Muscle layer of duodenum (tissue), 2 donors: ENCODE results near the gene SGF29.
A peak's percentile ranks its signal among the peaks of the same experiment; 100 is the strongest.
"Not testable (repeated sequence)": the region's sequence is repeated elsewhere in the genome, so short reads cannot be mapped to it uniquely, and the experiment has no call there.

Experiments
- H3K27ac ChIP-seq: one replicate; pipeline ENCODE4 v1.7.0; 2013; ENCODE audit warnings: mild to moderate bottlenecking, low read length
- H3K27me3 ChIP-seq: one replicate; pipeline ENCODE4 v1.7.0; 2013; ENCODE audit warnings: low read depth, mild to moderate bottlenecking, control low read depth, low read length
- H3K36me3 ChIP-seq, 2 donors: one replicate each; pipeline ENCODE4 v1.7.0; 2013; ENCODE audit warnings: low read length in 2 of 2, control low read depth in 1 of 2, mild to moderate bottlenecking in 1 of 2; ENCODE audit not compliant: insufficient read depth in 2 of 2, control insufficient read depth in 1 of 2
- H3K4me1 ChIP-seq, 2 donors: one replicate each; pipeline ENCODE4 v1.7.0; 2013; ENCODE audit warnings: low read length in 2 of 2, mild to moderate bottlenecking in 2 of 2, control low read depth in 1 of 2, moderate library complexity in 1 of 2; ENCODE audit not compliant: insufficient read depth in 2 of 2, control insufficient read depth in 1 of 2
- H3K4me3 ChIP-seq, 2 donors: one replicate each; pipeline ENCODE4 v1.7.0; 2013; ENCODE audit warnings: low read length in 2 of 2, low read depth in 1 of 2, mild to moderate bottlenecking in 1 of 2
- H3K9me3 ChIP-seq, 2 donors: one replicate each; pipeline ENCODE4 v1.7.0; 2013; ENCODE audit warnings: low read length in 2 of 2, control low read depth in 1 of 2, mild to moderate bottlenecking in 1 of 2; ENCODE audit not compliant: control insufficient read depth in 1 of 2
- donor health status: healthy.

The SGF29 gene

DNA sequence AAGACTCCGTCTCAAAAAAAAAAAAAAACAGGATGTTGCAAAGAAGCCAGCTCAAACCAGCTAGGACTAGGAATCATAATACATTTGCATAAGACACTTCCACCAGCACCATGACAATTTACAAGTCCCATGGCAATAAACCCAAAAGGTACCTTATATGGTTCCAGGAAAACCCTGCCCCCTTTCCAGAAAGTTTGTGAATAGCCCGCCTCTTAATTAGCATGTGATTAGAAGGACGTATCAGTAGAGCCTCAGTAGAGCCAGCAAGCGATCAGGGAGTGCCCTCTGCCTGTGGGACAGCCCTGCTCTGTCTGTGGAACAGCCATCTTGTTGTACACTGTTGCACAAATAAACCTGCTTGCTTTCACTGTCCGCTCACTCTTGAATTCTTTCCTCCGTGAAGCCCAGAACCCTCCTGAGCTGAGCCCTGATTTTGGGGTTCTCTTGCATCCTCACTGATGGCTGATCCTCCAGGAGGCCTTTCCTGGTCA is 29.0 kb upstream of the SGF29 start:
- Histone ChIP-seq H3K9me3 (no peaks in the 10 kb centered on the region), H3K36me3 (no peaks in the 10 kb centered on the region), H3K27me3 (no peaks in the 10 kb centered on the region), H3K4me1 (peaks cover 4 to 5% of the 10 kb centered on the region in 2 donors), H3K27ac (no peak overlapping the region), H3K4me3 (no peak overlapping the region)

DNA sequence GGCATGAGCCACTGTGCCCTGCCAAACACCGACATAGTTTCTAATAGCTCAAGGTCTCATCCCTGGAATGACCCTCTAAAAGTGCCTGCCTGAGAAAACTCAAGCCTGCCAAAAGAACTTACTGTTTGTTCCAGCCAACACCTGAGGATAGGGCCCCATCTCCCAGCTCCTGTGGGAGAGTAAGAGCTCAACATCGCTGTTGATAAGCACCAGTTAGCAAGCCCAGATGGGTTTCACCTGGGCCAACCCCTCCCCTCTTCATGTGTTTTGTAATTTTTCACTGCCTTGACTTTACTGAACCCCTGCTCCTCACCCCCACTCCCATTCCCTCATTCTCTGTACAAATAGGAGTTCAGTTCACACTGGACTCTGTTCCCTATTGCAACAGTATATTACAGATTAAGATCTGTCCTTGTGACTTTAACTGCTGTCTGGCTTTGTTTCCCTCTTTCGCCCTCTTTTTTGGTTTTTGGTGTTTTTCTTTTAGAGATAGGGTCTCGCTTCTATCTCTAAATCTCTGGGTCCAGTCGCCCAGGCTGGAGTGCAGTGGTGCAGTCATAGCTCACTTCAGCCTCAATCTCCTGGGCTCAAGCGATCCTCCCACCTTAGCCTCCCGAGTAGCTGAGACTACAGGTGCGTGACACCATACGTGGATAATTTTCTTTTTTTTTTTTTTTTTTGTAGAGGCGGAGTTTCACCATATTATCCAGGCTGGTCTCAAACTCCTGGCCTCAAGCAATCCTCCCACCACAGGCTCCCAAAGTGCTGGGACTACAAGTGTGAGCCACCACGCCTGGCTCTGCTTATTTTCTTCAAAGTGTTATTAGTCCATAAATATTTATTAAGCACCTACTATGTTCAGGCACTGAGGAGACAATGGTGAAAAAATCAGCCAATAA is 27.3 kb upstream of the SGF29 start:
- Histone ChIP-seq H3K36me3 (no peaks in the 10 kb centered on the region), H3K4me1 (peaks cover 4 to 5% of the 10 kb centered on the region in 2 donors), H3K27me3 (no peaks in the 10 kb centered on the region), H3K27ac (no peak overlapping the region), H3K4me3 (no peak overlapping the region), H3K9me3 (no peaks in the 10 kb centered on the region)

DNA sequence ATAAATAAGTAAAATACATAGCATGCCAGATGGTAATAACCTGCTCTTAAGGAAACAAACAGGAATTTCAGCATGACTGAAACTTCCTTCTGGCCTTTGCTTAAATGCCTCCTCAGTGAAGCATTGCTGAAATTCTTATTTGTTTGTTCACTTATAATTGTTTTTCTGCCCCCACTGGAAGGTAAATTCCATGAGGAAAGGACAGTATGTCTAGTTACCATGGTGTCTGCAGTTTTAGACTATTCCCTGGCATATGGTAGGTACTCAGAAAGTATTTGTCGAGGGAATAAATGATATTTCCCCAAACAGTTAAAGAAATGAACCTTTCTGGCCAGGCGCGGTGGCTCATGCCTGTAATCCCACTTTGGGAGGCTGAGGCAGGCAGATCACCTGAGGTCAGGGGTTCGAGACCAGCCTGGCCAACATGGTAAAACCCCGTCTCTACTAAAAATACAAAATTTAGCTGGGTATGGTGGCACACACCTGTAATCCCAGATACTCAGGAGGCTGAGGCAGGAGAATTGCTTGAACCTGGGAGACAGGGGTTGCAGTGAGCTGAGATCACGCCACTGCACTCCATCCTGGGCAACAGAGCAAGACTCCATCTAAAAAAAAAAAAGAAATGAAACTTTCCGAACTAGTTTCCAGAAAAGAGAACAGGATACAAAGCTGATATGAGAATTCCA is 26.5 kb upstream of the SGF29 start:
- not testable (repeated sequence) for H3K36me3 ChIP-seq, H3K27ac ChIP-seq, H3K9me3 ChIP-seq, H3K27me3 ChIP-seq, H3K4me3 ChIP-seq, H3K4me1 ChIP-seq

DNA sequence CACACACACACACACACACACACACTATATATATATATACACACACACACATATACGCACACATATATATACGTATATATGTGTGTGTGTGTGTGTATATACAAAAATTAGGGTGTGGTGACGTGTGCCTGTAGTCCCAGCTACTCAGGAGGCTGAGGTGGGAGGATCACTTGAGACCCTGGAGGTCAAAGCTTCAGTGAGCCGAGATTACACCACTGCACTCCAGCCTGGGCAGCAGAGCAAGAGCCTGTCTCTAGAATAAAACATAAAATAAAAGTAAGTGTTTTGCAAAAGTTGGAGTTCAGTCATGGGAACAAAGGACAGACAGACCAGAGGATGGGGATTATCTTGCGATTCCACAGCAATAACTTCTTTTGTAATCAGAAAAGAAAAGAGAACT is 25.7 kb upstream of the SGF29 start:
- H3K4me1 ChIP-seq: peaks cover 4 to 5% of the 10 kb centered on the region in 2 donors
- H3K9me3 ChIP-seq: no peaks in the 10 kb centered on the region
- no peak overlapping the region for H3K4me3 ChIP-seq
- no peaks in the 10 kb centered on the region for H3K36me3 ChIP-seq
- H3K27ac ChIP-seq: no peak overlapping the region
- no peaks in the 10 kb centered on the region for H3K27me3 ChIP-seq

DNA sequence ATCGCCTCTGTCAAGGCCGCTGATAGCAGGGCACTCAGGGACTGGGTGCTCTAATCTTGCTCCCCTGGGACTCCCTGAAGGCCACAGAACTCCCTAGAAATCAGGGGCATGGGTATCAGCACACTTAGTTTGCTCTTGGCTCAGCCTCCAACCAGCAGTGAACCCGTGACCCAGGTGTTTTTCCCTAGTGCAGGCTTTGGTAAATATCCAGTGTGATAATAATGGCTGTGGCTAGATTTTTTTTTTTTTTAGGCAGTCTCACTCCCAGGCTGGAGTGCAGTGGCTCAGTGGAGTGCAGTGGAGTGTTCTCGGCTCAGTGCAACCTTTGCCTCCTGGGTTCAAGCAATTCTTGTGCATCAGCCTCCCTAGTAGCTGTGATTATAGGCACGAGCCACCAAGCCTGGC is 25.3 kb upstream of the SGF29 start:
- H3K4me1 ChIP-seq: peaks cover 4 to 5% of the 10 kb centered on the region in 2 donors
- no peak overlapping the region for H3K27ac ChIP-seq
- no peak overlapping the region for H3K4me3 ChIP-seq
- no peaks in the 10 kb centered on the region for H3K36me3 ChIP-seq
- H3K27me3 ChIP-seq: no peaks in the 10 kb centered on the region
- no peaks in the 10 kb centered on the region for H3K9me3 ChIP-seq

DNA sequence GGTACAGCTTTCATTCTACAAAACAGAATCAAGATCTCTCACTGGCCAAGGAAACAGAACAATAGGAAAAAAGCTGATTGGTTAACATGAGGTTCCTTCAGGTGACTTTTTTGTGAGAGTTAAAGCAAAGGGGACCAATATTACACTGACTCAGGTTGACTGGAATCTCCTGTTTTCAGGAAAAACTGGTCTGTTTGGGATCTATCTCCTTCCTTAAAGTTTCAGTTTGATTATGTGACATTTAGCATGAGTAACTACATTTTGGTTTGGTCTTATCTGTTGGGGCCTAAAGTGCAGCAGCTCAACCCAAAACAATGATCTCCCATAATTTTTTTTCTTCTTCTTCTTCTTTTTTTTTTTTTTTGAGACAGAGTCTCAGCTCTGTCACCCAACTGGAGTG is 24.6 kb upstream of the SGF29 start:
- no peak overlapping the region for H3K4me3 ChIP-seq
- H3K9me3 ChIP-seq: no peaks in the 10 kb centered on the region
- no peak overlapping the region for H3K27ac ChIP-seq
- H3K27me3 ChIP-seq: no peaks in the 10 kb centered on the region
- peaks cover 4 to 5% of the 10 kb centered on the region in 2 donors for H3K4me1 ChIP-seq
- peaks cover 0 to 1% of the 10 kb centered on the region in 2 donors for H3K36me3 ChIP-seq

DNA sequence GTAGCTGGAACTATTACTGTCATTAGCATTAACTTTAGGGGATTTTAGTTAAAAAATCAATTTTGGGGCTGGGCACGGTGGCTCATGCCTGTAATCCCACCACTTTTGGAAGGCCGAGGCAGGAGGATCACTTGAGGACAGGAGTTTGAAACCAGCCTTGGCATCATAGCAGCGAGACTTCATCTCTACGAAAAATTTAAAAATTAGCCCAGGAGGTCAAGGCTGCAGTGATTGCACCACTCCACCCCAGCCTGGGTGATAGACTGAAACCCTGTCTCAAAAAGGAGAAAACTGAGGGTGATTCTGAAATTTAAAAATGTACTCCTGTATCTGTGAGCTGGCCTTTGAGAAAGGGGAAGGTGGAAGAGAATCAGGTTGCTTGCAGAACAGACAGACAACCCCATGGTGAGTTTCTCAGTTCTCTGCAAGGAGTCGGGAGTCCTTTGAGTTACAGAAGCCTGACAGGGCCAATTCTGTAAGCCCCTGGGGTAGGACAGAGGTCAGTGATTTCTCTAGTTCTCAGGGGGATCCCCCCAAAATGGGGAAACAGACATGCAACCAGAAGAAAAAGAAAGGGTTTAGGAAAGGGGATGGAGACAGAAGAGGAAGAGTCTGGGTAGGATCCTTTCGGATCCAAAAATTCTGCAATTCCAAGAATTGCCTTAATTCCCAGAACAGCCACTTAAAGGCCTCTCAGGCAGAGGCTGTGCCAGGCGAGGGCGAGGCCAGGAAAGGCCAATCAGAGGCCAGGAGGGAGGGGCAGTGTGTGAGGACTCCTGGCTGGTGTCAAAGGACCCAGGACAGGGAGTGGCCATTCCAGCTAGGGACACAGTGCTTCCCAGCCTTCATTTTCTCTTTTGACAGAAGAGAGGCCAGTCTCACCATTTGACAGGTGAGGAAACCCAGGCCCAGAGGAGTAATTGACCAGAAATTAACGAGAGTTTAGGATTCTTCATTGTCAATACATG is 21.7 kb upstream of the SGF29 start:
- H3K27ac ChIP-seq: no peak overlapping the region
- no peaks in the 10 kb centered on the region for H3K27me3 ChIP-seq
- peaks cover 2 to 7% of the 10 kb centered on the region in 2 donors for H3K4me1 ChIP-seq

DNA sequence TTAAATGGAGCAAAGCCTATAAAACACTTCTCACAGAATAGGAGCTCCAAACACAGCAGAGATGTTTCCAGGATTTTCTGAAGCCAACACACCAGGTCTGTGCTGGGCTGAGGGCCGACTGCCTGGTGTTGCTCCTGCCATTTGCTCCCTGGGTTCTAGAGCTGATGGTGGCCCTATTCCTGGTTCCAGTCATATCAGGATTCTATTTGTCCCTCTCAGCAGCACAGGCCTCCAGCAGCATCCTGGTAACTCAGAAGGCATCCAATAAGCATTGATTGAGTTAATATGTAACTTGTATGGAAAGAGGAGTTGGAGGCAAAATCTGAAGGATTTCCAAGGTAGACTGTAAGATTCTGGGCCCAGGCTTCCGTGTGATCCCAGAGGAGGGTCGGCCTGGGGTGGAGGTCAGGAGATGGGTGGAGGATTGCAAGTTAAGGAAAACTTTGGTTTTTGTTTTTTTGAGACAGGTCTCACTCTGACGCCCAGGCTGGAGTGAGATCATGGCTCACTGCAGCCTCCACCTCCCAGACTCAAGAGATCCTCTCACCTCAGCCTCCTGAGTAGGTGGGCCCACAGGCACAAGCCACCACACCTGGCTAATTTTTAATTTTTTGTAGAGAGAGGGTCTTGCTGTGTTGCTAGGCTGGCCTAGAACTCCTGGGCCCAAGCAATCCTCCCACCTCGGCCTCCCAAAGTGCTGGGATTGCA is 20.6 kb upstream of the SGF29 start:
- H3K9me3 ChIP-seq: no peaks in the 10 kb centered on the region
- H3K4me3 ChIP-seq: no peak overlapping the region
- peaks cover 0 to 17% of the 10 kb centered on the region in 2 donors for H3K4me1 ChIP-seq
- peaks cover 0 to 12% of the 10 kb centered on the region in 2 donors for H3K36me3 ChIP-seq
- H3K27me3 ChIP-seq: no peaks in the 10 kb centered on the region
- no peak overlapping the region for H3K27ac ChIP-seq

More for the DNA sequence above, 21.7 kb upstream of the SGF29 start:
- Histone ChIP-seq H3K36me3 (peaks cover 0 to 12% of the 10 kb centered on the region in 2 donors), H3K4me3 (no peak overlapping the region), H3K9me3 (no peaks in the 10 kb centered on the region)

DNA sequence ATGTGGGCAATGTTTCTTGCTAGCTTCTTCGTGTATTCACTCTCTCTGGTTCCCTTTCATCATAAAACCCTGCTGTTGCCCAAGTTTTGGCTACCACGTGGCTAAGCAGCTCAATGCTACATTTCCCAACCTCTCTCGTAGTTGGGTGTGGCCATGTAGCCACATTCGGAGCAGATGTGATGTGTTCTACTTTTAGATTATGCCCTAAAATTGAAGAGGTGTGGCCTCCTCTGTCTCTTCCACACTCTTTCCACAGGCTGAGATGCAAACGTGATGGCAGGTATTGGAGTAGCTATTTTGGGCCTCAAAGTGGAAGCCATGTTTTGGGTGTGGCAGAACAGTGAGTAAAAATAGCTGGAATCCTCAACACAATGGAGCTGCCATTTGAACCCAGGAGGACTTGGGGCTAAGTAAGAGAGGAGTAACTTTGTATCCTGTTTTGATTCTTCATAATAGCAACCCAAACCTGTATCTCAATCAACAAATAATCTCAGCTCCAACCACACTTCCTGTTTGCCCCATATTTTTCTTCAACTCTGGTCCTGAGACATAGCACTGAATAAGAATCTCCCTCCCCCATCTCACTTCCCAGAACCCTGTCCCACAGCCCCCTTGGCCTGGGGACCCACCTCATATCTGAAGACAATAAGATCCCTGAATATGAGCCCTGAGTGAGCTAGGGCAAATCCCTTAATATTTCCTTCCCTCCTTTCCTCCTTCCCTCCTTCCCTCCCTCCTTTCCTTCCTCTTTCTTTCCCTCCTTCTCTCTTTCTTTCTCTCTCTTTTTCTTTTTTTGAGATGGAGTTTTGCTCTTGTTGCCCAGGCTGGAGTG is 19.0 kb upstream of the SGF29 start:
- peaks cover 0 to 17% of the 10 kb centered on the region in 2 donors for H3K4me1 ChIP-seq
- no peaks in the 10 kb centered on the region for H3K9me3 ChIP-seq
- no peaks in the 10 kb centered on the region for H3K27me3 ChIP-seq
- peaks cover 0 to 12% of the 10 kb centered on the region in 2 donors for H3K36me3 ChIP-seq
- H3K4me3 ChIP-seq: no peak overlapping the region
- H3K27ac ChIP-seq: peak overlapping the region; percentile 8

DNA sequence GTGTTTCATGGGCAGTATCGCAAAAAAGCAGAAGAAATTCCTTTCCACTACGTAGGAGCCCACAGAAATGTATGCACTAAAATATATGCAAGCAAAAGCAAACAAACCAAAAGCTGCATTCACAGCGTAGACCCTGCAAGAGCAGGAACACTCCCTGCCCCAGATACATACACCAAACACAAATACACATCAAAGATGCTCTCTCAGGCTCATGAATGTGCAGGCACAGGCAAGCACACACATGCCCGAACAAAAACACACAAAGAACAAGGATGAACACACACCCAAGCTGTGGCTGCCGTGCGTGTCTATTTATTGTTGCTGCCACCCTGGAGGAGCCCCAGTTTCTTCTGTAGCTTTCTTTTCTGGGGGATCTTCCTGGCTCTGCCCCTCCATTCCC is 16.6 kb upstream of the SGF29 start:
- peaks cover 0 to 17% of the 10 kb centered on the region in 2 donors for H3K4me1 ChIP-seq
- no peak overlapping the region for H3K27ac ChIP-seq
- no peaks in the 10 kb centered on the region for H3K9me3 ChIP-seq
- peak overlapping the region; percentile 62 to 80 for H3K4me3 ChIP-seq
- peaks cover 0 to 12% of the 10 kb centered on the region in 2 donors for H3K36me3 ChIP-seq
- H3K27me3 ChIP-seq: no peaks in the 10 kb centered on the region
